Gastroesophageal sphincter (tissue), 4 donors: ENCODE results near the gene AGBL4. TPM values are rescaled to one million over a fixed set of nuclear protein-coding genes. Genes with fewer than 3 reads are reported as not detected.

Experiments
- ATAC-seq: fragments of 150-250 bp; one replicate; pipeline ENCODE4 v1.9.1; 2016; ENCODE audit warnings: mild to moderate bottlenecking, moderate library complexity
- H3K27ac ChIP-seq, 4 donors: fragments of 200-600 bp; sonication (generic) in 3 of 4; 1 replicate in 3 of 4; 2 replicates in 1 of 4; pipeline ENCODE4 v1.5.1; 2016 to 2019
- H3K27me3 ChIP-seq: fragments of 200-600 bp; sonication (generic); one replicate; pipeline ENCODE4 v1.5.1; 2019
- H3K36me3 ChIP-seq, 2 donors: fragments of 200-600 bp; sonication (generic); one replicate each; pipeline ENCODE4 v1.5.1; 2019; ENCODE audit warnings: control low read depth in 1 of 2
- H3K4me1 ChIP-seq, 3 donors: fragments of 200-600 bp; sonication (generic); 1 replicate in 2 of 3; 2 replicates in 1 of 3; pipeline ENCODE4 v1.5.1; 2016 to 2019; ENCODE audit warnings: control low read depth in 2 of 3
- H3K4me3 ChIP-seq, 2 donors: fragments of 200-600 bp; sonication (generic); one replicate each; pipeline ENCODE4 v1.5.1; 2019; ENCODE audit warnings: mild to moderate bottlenecking in 1 of 2, moderate library complexity in 1 of 2
- H3K9me3 ChIP-seq, 3 donors: fragments of 200-600 bp; sonication (generic); one replicate each; pipeline ENCODE4 v1.5.1; 2017 to 2019; ENCODE audit warnings: control low read depth in 2 of 3
- CTCF ChIP-seq, 4 experiments: fragments of 200-600 bp in 2 of 4; fragments of 450-650 bp in 2 of 4; sonication (generic) in 1 of 4; IDR thresholded peaks; one replicate each; pipeline ENCODE4 v1.5.1; 2017 to 2019; ENCODE audit warnings: antibody characterized with exemption in 4 of 4, mild to moderate bottlenecking in 2 of 4, moderate library complexity in 2 of 4
- EP300 ChIP-seq: sonication (generic); formaldehyde crosslinking; IDR thresholded peaks from one replicate; pipeline ENCODE4 v1.6.1; 2017; ENCODE audit warnings: antibody characterized with exemption, mild to moderate bottlenecking
- POLR2A ChIP-seq, 2 donors: fragments of 450-650 bp; IDR thresholded peaks; one replicate each; pipeline ENCODE4 v1.6.1; 2017; ENCODE audit warnings: antibody characterized with exemption in 2 of 2, mild to moderate bottlenecking in 2 of 2, moderate library complexity in 1 of 2
- POLR2AphosphoS5 ChIP-seq: sonication (generic); formaldehyde crosslinking; IDR thresholded peaks from one replicate; pipeline ENCODE4 v1.6.1; 2017; ENCODE audit warnings: antibody characterized with exemption
- WGBS, 2 donors: methylation state at CpG; one replicate each; pipeline ENCODE4 v1.1.5; 2018; ENCODE audit warnings: low coverage in 1 of 2; 5-methylcytosine and 5-hydroxymethylcytosine counted together
- total RNA-seq, 4 donors: library from RNA; depleted of rRNA; stranded (reverse); fragments of >200 nt; gene quantifications; one replicate each; pipeline ENCODE4 v1.1.0, GENCODE V29; 2016

The AGBL4 gene
- total RNA-seq, 4 donors from 2014 or later: 1.6 TPM; not detected in 3

DNA sequence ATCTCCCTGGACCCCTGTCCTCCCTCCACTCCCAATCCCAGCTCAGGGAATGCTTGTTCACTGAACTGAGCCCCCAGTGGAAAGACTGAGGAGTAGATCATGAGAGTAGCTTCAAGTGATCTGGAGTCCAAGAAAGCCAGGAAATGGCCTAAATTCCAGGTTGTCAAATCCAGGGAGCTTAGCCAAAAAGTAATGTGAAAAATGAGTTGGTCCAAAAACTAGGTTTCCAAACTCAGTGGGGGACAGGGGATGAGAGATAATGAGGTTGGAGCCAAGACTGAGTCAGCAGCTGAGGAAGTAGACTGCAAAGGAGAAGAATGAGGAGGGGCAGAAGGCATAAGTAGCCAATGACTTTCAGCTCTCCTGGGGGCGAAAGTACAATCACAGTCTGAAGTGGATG is 963.0 kb downstream of the AGBL4 start:
- ATAC-seq: no peak
- H3K9me3 ChIP-seq: no peaks in the 10 kb centered on the region
- TF ChIP-seq POLR2A (IDR thresholded peaks at IDR 0.05): no peak
- no peak for TF ChIP-seq CTCF (IDR thresholded peaks at IDR 0.05)
- TF ChIP-seq EP300: no peak
- WGBS, 2 donors: 60 to 70% methylated on average over 1 of the region's 1 CpG
- no peaks in the 10 kb centered on the region for H3K4me1 ChIP-seq
- H3K4me3 ChIP-seq: no peak overlapping the region
- no peaks in the 10 kb centered on the region for H3K27me3 ChIP-seq
- H3K36me3 ChIP-seq: no peaks in the 10 kb centered on the region
- H3K27ac ChIP-seq: no peak overlapping the region

- no peaks in the 10 kb centered on the region for H3K36me3 ChIP-seq
- no peak for TF ChIP-seq EP300
- no peak for TF ChIP-seq POLR2AphosphoS5
- no peak for TF ChIP-seq CTCF (IDR thresholded peaks at IDR 0.05)
- no peak for TF ChIP-seq POLR2A (IDR thresholded peaks at IDR 0.05)
- H3K9me3 ChIP-seq: no peaks in the 10 kb centered on the region
- 86% methylated on average over 3 of the region's 3 CpGs; no CpG with 5 or more reads in 1 of the 2 donors for WGBS, 2 donors
- H3K27ac ChIP-seq: no peak overlapping the region
- no peak for ATAC-seq
- H3K4me3 ChIP-seq: no peak overlapping the region
- H3K4me1 ChIP-seq: no peaks in the 10 kb centered on the region
- no peaks in the 10 kb centered on the region for H3K27me3 ChIP-seq
These were observed 964.7 kb downstream of the AGBL4 start for GRCh38 chr1:49059087-49059486.

DNA sequence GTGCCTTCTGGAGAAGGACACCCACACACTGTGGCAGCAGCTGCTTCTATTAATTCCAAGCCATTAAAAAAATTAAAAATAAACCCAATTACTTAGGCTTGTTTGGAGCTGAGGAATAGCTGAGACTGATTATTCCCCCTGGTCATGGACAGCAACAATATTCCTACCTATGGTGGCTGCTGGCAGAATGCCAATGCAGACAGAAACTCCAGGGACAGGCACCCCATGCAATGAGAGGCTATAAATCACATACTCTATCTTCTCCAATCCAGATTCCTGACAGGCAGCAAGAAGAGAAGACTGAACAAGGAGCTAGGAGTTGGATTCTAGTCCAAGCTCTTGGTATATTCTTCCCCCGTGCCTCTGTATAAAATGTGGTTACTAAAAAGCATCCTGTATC is 971.7 kb downstream of the AGBL4 start:
- TF ChIP-seq POLR2AphosphoS5 (no peak), CTCF (IDR thresholded peaks at IDR 0.05) (no peak), POLR2A (IDR thresholded peaks at IDR 0.05) (no peak), EP300 (no peak)
- H3K36me3 ChIP-seq: no peaks in the 10 kb centered on the region
- no peak overlapping the region for H3K27ac ChIP-seq
- ATAC-seq: no peak
- no peak overlapping the region for H3K4me3 ChIP-seq
- H3K27me3 ChIP-seq: no peaks in the 10 kb centered on the region
- 67 to 100% methylated on average over 1 of the region's 1 CpG for WGBS, 2 donors
- H3K9me3 ChIP-seq: no peaks in the 10 kb centered on the region
- H3K4me1 ChIP-seq: no peaks in the 10 kb centered on the region

GRCh38 chr1:49051647-49052046 is 972.1 kb downstream of the AGBL4 start:
- 11 to 43% methylated on average over 1 to 2 of the region's 2 CpGs for WGBS, 2 donors
- Histone ChIP-seq H3K27me3 (no peaks in the 10 kb centered on the region), H3K4me3 (no peak overlapping the region), H3K4me1 (no peaks in the 10 kb centered on the region), H3K36me3 (no peaks in the 10 kb centered on the region), H3K27ac (no peak overlapping the region), H3K9me3 (no peaks in the 10 kb centered on the region)
- TF ChIP-seq POLR2AphosphoS5 (no peak), POLR2A (IDR thresholded peaks at IDR 0.05) (no peak), CTCF (IDR thresholded peaks at IDR 0.05) (no peak), EP300 (no peak)
- ATAC-seq: no peak

GRCh38 chr1:49050041-49050440 is 973.7 kb downstream of the AGBL4 start:
- Histone ChIP-seq H3K4me3 (no peak overlapping the region), H3K36me3 (no peaks in the 10 kb centered on the region), H3K9me3 (no peaks in the 10 kb centered on the region), H3K27ac (no peak overlapping the region), H3K4me1 (no peaks in the 10 kb centered on the region), H3K27me3 (no peaks in the 10 kb centered on the region)
- ATAC-seq: no peak
- 49 to 79% methylated on average over 2 to 4 of the region's 4 CpGs for WGBS, 2 donors
- no peak for TF ChIP-seq POLR2A (IDR thresholded peaks at IDR 0.05)
- TF ChIP-seq EP300: no peak
- TF ChIP-seq POLR2AphosphoS5: no peak
- no peak for TF ChIP-seq CTCF (IDR thresholded peaks at IDR 0.05)
